KOPT-K1 (cell line): Measurements from ENCODE around the gene CRACR2A.

ENCODE experiments used
- H3K27ac ChIP-seq: fragments of 200-600 bp; sonication (generic); 2 replicates; pipeline ENCODE4 v1.5.1; 2016; ENCODE audit warnings: antibody characterized with exemption, mild to moderate bottlenecking, low read depth, low read length; ENCODE audit not compliant: poor library complexity, severe bottlenecking
- H3K36me3 ChIP-seq: fragments of 200-600 bp; sonication (generic); 2 replicates; pipeline ENCODE4 v1.5.1; 2017; ENCODE audit warnings: antibody characterized with exemption, mild to moderate bottlenecking, low read length, moderate library complexity; ENCODE audit not compliant: insufficient read depth
- H3K9me3 ChIP-seq: fragments of 200-600 bp; sonication (generic); 2 replicates; pipeline ENCODE4 v1.5.1; 2017; ENCODE audit warnings: antibody characterized with exemption, low read length, mild to moderate bottlenecking; ENCODE audit not compliant: insufficient read depth, poor library complexity, severe bottlenecking

Gene CRACR2A

GRCh38 chr12:3603576-3603975 lies 149.3 kb downstream of the CRACR2A start:
- Histone ChIP-seq H3K36me3 (no peaks in the 10 kb centered on the region), H3K9me3 (no peaks in the 10 kb centered on the region), H3K27ac (no peak overlapping the region)

DNA sequence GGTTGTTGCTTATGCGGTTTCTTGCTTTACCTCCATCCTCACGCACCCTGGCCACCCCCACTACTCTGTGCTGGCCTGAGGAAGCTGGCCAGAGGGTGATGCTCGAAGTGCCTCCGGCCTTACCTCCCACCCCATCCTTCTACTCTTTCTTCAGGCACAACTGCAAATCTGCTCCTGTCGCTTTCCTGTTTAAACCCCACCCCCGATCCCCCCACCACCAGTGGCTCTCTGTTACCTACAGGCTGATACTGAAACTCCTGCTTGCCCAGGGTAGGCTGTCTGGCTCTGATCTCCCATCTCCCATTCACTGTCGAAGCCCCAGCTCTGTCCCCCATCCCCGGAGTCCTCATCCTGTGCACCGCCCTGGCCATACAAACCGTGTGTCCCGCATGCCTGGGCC lies 150.4 kb downstream of the CRACR2A start:
- no peak overlapping the region for H3K27ac ChIP-seq
- H3K36me3 ChIP-seq, result no peaks in the 10 kb centered on the region
- H3K9me3 ChIP-seq, result no peaks in the 10 kb centered on the region

GRCh38 chr12:3601461-3602150 lies 151.3 kb downstream of the CRACR2A start:
- Histone ChIP-seq H3K27ac (no peak overlapping the region), H3K36me3 (no peaks in the 10 kb centered on the region), H3K9me3 (no peaks in the 10 kb centered on the region)

GRCh38 chr12:3600951-3601350 lies 152.0 kb downstream of the CRACR2A start:
- no peaks in the 10 kb centered on the region for H3K9me3 ChIP-seq
- H3K36me3 ChIP-seq, result no peaks in the 10 kb centered on the region
- no peak overlapping the region for H3K27ac ChIP-seq

GRCh38 chr12:3600039-3600720 lies 152.7 kb downstream of the CRACR2A start:
- Histone ChIP-seq H3K9me3 (no peaks in the 10 kb centered on the region), H3K36me3 (no peaks in the 10 kb centered on the region), H3K27ac (no peak overlapping the region)

- H3K27ac ChIP-seq, result no peak overlapping the region
- no peaks in the 10 kb centered on the region for H3K9me3 ChIP-seq
- no peaks in the 10 kb centered on the region for H3K36me3 ChIP-seq
Observed at GRCh38 chr12:3598896-3599860, 153.7 kb downstream of the CRACR2A start.

- H3K36me3 ChIP-seq, result no peaks in the 10 kb centered on the region
Observed at GRCh38 chr12:3597526-3598210, 155.2 kb downstream of the CRACR2A start.

DNA sequence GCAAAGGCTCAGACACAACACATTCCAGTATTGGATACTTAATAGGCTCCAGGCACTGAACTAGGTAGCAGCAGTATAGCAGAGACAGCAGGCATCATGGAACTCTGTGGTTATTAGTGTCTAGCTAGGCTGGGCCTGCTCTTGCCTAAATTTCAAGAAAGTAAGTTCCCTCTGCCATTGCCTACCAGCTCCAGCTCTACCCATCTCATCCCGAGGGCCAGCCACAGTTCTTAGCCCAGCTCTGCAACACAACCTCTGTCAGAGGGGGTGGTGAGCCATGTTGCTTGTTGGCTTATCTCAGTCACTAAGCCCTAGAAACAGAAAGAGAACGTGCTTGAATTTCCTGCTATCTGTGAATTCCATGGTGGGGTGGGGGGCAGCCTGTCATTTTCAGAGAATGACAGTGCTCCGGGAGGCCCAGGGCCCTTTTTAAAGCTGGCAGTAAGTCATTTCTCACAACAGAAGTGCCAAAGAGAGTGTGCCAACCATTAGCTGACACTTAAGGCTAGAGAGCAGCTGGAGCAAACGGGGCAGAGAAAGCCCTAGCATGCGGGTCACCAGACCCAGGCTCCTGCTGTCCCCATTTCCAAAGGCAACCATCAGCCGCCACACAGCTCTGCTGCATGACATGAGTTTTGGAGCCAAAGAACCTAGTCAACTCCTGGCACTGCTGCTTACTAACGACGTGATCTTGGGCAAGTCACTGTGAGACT lies 156.1 kb downstream of the CRACR2A start:
- Histone ChIP-seq H3K9me3 (no peaks in the 10 kb centered on the region), H3K27ac (no peak overlapping the region), H3K36me3 (no peaks in the 10 kb centered on the region)

More at GRCh38 chr12:3597526-3598210, 155.2 kb downstream of the CRACR2A start:
- Histone ChIP-seq H3K9me3 (no peaks in the 10 kb centered on the region), H3K27ac (no peak overlapping the region)

DNA sequence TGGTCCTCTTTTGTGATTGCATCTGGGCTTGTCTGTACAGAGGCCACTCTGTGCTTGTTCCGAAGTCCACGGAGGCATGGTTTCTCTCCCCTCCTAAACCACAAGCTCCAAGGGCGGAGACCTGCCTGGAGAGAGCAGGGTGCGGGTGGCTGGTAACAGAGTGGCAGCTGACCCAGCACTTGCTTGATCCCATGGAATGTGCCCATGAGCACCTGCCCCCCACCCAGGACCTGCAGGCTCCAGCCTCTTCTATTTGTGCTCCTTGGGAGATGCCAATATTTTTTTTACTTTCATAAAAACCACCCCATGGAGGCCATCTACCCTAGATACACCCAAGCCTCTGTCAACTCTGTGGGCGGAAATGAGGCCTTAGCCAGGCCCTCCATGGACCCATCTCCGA lies 157.2 kb downstream of the CRACR2A start:
- H3K27ac ChIP-seq, result no peak overlapping the region

DNA sequence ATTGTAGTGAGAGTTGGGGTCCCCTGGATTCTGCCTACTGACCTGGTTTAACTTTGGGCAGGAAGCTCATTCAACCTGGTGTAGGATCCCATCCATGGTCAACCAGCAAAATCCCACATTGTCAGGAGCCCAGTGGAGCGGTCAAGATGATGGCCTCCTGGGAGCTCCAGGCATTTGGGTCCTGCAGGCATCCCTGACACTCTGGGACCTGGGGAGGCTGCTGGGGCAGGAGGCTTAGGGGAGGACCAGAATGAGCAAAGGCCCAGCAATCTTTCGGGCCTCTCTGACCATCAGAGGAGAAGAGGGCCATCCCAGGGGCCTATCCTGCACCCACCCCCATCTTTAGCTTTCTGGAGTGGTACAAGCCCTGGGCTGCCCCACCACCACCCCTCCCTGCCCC lies 157.9 kb downstream of the CRACR2A start:
- H3K36me3 ChIP-seq, result no peaks in the 10 kb centered on the region
- no peaks in the 10 kb centered on the region for H3K9me3 ChIP-seq
- H3K27ac ChIP-seq, result no peak overlapping the region

More for the DNA sequence above, 157.2 kb downstream of the CRACR2A start:
- no peaks in the 10 kb centered on the region for H3K9me3 ChIP-seq
- H3K36me3 ChIP-seq, result no peaks in the 10 kb centered on the region

GRCh38 chr12:3593906-3594483 lies 158.9 kb downstream of the CRACR2A start:
- no peak overlapping the region for H3K27ac ChIP-seq
- no peaks in the 10 kb centered on the region for H3K36me3 ChIP-seq
- H3K9me3 ChIP-seq, result no peaks in the 10 kb centered on the region

DNA sequence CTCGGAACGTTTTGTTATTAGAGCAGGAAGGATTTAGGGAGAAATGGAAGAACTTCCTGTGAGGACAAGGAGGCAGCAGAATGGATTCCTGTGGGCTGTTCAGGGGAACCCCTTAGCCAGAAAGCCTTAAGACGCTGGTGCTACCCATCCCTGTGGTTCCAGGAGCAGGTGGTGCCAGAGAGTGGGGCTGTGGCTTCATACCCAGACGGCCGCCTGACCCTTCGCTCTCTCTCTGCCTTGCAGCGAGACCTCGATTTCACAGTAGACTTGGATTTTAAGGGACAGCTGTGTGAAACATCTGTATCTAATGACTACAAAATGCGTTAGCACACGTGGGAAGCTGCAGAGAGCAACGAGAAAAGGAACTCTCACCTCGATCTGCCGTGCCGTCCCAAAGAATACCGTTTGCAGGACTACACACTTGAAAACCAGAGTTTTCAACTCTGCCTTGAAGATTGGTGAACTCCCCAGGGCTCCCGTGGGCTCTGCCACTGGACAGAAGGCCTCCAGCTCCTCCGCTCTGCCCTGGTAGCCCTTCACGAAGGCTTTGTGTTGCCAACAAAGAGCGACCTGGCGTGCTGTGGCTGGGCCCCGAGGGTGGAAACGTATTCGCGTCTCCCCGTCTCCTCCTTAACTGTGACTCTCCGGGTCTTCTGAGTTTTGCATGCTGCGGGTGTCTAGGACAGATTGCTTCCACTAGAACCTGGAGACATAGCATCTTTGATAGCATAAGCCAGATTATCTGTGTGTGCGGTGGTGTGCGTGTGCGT lies 159.9 kb downstream of the CRACR2A start:
- H3K27ac ChIP-seq, result no peak overlapping the region
- no peaks in the 10 kb centered on the region for H3K36me3 ChIP-seq
- no peaks in the 10 kb centered on the region for H3K9me3 ChIP-seq

DNA sequence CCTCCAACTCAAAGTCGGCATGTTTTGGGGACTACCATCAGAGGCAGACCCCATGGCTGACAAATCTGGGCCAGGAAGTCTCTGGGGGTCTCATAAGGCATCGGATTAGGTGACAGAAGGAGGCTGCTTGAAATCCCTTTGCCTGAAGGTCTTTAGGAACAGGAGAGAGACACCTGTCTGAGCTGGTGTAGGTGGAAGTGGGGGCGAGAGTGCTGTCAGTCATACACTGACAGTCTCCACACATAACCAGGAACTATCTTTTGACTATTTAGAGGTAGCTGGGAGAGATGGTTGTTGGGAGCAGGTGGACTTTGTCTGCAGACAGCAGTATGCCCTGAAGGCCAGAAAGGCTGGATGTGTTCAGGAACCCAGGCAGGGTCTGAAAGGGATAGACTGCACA lies 163.2 kb downstream of the CRACR2A start:
- no peaks in the 10 kb centered on the region for H3K36me3 ChIP-seq
- no peaks in the 10 kb centered on the region for H3K9me3 ChIP-seq
- no peak overlapping the region for H3K27ac ChIP-seq
